Measurements from ENCODE around the gene RIC8A. TPM values are rescaled to one million over a fixed set of nuclear protein-coding genes. Genes with fewer than 3 reads are reported as not detected.
A peak's percentile ranks its signal among the peaks of the same experiment; 100 is the strongest.
"Not testable (repeated sequence)": the region's sequence is repeated elsewhere in the genome, so short reads cannot be mapped to it uniquely, and the experiment has no call there.

Gene RIC8A
- total RNA-seq = 74.7 TPM

DNA sequence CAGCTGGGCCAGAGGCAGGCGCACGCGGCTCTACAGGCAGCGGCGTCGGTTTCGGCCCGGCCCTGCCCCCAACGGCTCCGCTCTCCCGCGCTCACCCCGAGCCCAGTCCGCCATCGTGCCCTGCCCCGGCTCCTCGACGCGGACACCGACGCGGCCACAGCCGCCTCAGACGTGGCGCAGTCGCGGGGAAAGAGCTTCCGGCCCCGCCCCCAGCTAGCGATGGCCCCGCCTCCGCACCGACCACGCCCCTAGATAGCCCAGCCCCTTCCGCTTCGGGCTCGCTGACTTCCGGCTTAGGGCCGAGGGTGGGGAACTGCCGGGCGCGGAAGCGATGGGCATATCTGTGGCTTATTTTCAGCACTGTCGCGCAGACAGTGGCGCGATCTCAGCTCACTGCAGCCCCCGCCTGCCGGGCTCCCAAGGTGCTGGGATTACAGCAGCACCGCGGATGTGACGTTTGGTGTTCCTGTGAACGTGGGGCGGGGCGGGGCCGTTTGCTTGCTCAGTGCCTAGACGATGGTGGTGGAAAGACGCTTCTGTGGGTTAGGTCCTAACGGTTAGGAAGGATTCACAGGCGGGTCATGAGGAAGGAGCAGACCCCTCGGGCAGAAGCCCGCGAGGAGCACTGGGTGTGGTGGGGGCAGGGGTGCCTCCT lies at the start of gene RIC8A, which contains the start of gene BET1L:
RIC8A (plus strand) TSS at position 501 of the 655 bp plus-strand sequence. CDS start 1,147 bp downstream, outside the sequence.
BET1L (minus strand) TSS at position 192 of the 655 bp plus-strand sequence; CDS start at position 114, 78 bp downstream.
- intact Hi-C loops (cut with DNase I) = no loop called here
- ATAC-seq = peak; percentile 95
- DNase-seq (ENCODE audit: low spot score) = peak; percentile 97

DNA sequence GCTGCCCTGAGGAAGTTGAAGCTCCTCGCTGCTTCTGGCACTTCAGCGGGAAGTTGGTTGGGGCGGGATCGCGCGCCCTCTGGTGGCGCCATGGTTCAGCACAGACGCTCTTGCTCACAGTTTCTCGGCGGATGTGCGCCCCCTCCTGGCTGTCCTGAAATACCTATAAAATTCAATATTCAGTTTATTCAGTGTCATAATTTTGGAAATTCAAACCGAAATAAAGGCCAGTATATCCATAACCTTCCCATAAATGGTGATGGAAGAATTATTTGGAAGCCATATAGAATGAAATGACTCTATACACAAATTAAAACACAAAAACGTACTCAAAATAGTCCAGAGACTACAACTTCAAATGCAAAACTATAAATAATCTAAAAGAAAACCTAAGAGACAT lies 27.3 kb upstream of the RIC8A start:
- intact Hi-C loops (cut with DNase I); ATAC-seq; DNase-seq (ENCODE audit: low spot score): not testable (repeated sequence)

DNA sequence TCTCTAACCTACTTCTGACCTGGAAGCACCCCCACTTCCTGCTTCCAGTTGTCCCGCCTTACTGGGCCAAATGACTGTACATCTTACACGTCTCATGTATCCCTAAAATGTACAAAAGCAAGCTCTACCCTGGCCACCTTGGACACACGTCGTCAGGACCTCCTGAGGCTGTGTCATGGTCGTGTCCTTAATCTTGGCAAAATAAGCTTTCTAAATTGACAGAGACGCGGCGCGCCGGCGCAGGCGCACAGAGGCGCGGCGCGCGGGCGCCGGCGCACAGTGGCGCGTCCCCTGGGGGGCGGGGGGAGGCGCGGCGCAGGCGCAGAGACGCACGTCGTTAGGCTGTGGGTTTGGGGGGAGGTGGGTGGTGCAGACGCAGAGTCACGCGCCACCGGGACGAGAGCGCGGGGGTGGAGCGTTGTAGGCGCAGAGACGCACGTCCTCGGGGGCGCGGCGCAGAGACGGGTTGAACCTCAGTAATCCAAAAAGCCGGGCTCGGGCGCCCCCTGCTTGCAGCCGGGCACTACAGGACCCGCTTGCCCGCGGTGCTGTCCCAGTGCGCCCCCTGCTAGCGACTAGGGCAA lies 18.2 kb upstream of the RIC8A start:
- DNase-seq (ENCODE audit: low spot score); intact Hi-C loops (cut with DNase I): not testable (repeated sequence)
- ATAC-seq = peak; percentile 72

DNA sequence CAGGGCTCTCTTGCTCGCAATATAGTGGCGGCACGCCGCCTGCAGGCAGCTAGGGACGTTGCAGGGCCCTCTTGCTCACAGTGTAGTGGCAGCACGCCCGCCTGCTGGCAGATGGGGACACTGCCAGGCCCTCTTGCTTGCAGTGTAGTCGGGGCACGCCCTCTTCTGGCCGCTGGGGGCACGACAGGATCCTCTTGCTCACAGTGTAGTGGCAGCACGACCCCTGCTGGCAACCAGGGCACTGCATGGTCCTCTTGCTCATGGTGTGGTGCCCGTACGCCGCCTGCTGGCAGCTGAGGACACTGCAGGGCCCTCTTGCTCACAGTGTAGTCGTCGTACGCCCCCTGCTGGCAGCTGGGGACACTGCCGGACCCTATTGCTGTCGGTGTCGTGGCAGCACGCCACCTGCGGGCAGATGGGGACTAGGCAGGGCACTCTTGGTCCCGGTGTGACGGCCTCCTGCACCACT lies 17.6 kb upstream of the RIC8A start:
- peak; percentile 49 for ATAC-seq
- not testable (repeated sequence) for DNase-seq (ENCODE audit: low spot score)

DNA sequence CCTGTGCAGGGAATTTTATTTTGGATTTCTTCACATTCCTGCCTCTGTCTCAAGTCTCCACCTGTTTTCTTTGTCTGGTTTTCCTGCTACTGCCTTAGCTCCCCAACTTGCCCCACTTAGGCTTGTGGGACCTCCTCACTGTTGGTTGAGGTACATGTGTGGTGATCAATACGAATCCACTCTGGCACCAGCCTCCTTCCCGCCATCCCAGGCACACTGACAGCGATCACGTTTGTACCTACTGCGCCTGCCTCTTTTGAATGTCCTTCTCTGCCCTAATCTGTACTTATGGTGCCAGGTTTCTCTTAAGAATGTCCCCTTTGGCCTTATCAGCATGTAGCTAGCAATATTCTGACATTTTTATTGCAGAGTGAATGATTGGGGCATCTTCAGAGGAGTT lies 17.0 kb upstream of the RIC8A start:
- ATAC-seq; intact Hi-C loops (cut with DNase I); DNase-seq (ENCODE audit: low spot score): not testable (repeated sequence)

More for the DNA sequence above, 17.6 kb upstream of the RIC8A start:
- intact Hi-C loops (cut with DNase I) = not testable (repeated sequence)

DNA sequence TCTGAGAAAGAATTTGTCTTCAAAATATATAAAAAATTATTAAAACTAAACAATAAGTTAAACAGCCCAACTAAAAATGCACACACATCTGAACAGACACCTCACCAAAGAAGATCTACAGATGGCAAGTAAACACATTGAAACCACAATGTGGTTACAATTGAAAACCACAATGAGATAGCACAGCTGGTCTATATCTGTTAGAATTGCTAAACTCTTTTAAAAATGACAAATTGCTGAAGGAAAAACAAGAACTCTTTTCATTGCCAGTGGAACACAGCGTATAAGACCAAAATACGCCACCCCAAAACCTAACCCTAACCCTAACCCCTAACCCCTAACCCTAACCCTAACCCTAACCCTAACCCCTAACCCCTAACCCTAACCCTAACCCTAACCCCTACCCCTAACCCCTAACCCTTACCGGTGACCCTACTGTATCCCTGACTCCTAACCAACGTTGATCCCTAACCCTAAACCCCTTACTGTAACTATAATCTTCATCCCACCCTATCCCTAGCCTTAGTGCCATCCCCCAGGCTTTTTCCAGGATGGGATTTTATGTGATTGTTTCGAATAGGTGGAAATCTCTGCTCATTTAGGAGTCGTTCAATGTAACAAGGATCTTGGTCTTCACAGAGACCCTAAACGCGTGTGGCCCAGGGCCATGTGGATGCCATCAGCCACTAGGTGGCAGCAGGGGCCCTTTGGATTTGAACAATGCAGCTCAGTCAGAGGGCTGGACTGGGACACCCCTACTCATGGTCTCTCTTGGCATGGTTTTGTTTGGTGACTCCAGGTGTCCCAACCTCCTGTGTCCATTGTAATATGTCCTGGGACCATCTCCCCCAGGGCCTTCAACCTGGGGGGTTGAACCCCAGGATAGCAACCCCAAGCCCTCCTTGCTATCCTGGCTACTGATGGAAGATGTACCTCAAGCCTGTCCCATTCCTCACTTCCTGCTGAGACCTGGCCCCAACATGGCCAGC lies 15.7 kb upstream of the RIC8A start:
- peak; percentile 68 for ATAC-seq
- intact Hi-C loops (cut with DNase I) = not testable (repeated sequence)
- DNase-seq (ENCODE audit: low spot score) = peak; percentile 67

DNA sequence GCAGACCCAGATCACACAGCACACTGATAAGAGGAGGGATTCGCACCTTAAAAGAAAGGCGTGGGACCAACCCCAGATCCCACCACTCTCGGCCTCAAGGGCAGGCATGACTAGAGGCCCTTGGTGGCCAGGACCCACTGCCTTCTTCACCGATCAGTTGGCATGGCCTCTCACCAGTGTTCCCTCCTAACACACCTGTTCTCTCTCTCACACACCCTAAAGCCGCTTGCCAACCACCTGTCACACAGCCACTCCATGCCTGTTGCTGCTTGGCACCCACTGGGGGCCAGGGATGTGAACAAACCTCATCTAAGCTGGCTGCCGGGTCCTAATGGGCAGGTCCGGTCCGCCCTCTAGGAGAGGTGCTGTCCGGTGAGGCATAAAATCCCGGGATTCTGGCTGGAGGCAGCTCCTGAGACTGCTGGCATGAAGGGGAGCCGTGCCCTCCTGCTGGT lies 14.8 kb upstream of the RIC8A start, which contains the start of gene SCGB1C1:
SCGB1C1 (plus strand) TSS at position 405 of the 455 bp plus-strand sequence; CDS start at position 427, 22 bp downstream.
- intact Hi-C loops (cut with DNase I); ATAC-seq: not testable (repeated sequence)

DNA sequence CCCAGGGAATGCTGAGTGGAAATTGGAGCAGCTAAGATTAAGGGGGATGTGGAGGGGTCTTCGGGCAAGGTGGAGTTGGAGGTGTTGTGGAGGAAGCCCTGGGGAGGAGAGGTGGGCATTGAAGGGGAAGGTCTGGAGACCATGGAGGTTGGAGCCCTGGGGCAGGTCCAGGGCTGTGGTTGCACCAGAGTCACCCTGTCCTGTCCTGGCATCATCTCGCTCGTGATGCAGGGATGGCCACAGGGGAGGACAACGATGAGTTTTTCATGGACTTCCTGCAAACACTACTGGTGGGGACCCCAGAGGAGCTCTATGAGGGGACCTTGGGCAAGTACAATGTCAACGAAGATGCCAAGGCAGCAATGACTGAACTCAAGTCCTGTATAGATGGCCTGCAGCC lies 14.0 kb upstream of the RIC8A start:
- DNase-seq (ENCODE audit: low spot score); intact Hi-C loops (cut with DNase I): not testable (repeated sequence)

More for the DNA sequence above, 14.8 kb upstream of the RIC8A start, which contains the start of gene SCGB1C1:
- DNase-seq (ENCODE audit: low spot score) = not testable (repeated sequence)

DNA sequence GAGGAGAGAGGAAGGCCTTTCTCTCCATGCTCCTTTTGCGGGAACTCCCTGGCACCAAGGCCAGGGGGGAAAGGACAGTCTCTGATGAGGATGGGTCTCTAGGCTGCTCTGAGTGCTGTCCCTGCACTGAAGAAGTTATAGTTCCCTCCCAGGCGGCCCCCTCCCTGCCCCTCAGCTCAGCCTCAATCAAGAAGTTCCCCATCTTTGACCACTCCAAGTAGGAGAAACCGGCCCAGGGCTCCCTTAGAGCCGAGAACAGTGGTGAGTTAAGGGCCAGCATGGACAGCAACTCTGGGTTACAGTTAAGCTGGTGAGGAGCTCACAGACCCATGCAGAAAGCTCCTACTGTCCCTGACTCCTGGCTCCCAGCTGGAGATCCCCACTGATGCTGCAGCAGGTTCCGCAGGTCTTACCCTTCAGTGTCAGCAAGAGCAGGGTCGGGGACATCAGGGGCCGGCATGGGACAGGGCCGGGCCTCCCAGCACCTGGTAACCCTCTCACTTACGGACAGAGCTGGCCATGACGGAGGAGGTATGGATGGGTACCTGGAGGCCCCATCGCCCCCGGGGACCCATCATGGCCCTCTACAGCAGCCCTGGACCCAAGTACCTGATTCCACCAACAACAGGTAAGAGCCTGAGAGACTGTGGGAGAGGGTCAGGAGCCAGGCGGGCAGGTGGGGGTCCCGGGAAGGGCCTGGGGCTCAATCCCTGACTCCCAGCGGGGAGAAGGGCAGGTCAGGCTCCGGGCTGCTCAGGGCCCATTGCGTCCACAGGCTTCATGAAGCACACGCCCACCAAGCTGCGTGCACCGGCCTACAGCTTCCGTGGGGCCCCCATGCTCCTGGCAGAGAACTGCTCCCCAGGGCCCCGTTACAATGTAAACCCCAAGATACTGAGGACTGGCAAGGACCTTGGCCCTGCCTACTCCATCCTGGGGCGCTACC lies 10.4 kb upstream of the RIC8A start:
- DNase-seq (ENCODE audit: low spot score) (peak; percentile 57), ATAC-seq (no peak)
- intact Hi-C loops (cut with DNase I) = no loop called here

More for the DNA sequence above, 14.0 kb upstream of the RIC8A start:
- ATAC-seq = not testable (repeated sequence)

DNA sequence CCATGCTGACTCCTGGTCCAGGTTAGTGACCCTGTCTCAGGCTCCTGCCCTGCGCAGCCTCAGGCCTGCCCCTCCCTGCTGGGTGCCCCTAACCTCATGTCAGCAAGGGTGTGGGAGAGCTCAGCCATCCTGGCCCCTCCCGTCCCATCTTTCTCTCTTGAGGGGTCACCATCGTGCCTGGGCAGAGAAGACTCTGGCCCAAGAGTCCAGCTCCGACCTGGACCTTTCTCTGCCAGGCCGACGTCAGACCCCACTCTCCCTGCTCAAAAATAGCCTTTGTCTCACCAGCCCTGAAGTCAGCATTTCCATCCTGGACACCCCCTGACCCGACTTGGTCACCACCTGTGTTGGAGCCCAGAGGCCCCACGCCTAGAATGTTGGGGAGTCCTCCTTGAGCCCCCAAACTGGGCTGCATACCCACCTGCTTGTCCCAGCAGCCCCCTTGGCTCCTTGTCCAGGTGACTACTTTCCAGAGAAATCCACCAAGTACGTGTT lies 9.7 kb upstream of the RIC8A start:
- intact Hi-C loops (cut with DNase I) = no loop called here
- peak; percentile 55 for DNase-seq (ENCODE audit: low spot score)

DNA sequence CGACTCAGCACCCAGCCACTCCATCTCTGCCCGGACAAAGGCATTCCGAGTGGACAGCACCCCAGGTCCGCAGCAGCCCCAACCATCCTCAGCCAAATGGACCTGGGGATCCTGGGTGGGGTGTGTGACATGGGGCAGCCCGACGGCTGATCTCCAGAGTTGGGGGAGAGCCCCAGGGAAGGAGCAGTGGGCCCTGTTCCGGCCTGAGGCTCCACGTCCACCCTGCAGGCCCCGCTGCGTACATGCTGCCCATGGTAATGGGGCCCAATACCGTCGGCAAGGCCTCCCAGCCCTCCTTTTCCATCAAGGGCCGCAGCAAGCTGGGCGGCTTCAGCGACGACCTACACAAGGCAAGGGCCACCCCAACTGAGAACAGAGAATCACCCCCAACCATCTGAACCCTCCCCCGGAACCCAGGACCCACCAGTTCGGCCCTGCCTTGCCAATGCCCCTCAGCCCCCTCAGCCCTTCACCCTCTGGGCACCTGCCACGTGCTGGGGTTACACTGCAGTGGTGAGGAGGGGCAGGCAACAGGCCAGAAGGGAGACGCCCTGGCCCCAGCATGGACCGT lies 9.2 kb upstream of the RIC8A start:
- intact Hi-C loops (cut with DNase I) = no loop called here
- no peak for ATAC-seq
- DNase-seq (ENCODE audit: low spot score) = peak; percentile 54

More for the DNA sequence above, 9.7 kb upstream of the RIC8A start:
- ATAC-seq = peak; percentile 18

DNA sequence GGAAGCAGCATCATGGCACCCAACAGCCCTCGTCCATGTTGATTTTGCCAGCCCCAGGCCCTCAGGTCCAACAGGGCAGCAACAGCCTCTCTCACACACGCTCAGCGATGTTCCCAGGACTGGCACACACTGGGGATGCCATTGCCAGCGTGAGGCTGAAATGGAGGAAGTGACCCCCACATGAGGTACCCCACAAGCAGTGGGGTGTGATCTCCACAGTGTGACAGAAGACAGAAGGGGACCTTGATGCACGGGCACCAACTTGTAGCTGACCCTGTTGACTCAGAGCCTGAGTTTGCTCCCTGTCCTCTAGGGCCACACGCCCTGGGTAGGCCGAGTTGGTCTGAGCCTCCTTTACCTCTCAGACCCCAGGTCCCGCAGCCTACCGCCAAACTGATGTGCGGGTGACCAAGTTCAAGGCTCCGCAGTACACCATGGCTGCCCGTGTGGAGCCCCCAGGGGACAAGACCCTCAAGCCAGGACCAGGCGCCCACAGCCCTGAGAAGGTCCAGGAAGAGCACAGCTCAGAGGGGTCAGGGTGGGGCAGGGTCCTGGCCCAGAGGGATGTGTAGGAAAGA lies 8.4 kb upstream of the RIC8A start:
- intact Hi-C loops (cut with DNase I) = no loop called here
- ATAC-seq = peak; percentile 16

DNA sequence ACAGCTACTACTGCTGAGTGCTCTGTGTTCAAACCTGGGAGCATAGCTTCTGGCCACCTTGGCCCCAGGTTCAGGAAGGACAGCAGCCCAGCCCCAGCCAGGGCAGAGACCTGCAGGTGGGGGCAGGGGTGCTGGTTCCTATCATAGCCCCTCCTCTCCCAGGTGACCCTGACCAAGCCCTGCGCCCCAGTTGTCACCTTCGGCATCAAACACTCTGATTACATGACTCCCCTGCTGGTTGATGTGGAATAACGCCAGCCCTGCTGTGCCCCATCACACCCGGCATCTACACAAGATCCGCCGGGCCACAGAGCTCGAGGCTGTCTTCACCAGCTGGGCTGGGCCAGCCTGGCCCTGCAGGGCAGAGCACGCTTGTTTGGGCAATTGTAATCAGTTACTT lies 7.7 kb upstream of the RIC8A start:
- DNase-seq (ENCODE audit: low spot score) = peak; percentile 59
- no peak for ATAC-seq
- intact Hi-C loops (cut with DNase I) = no loop called here

More for the DNA sequence above, 8.4 kb upstream of the RIC8A start:
- DNase-seq (ENCODE audit: low spot score) = peak; percentile 57

DNA sequence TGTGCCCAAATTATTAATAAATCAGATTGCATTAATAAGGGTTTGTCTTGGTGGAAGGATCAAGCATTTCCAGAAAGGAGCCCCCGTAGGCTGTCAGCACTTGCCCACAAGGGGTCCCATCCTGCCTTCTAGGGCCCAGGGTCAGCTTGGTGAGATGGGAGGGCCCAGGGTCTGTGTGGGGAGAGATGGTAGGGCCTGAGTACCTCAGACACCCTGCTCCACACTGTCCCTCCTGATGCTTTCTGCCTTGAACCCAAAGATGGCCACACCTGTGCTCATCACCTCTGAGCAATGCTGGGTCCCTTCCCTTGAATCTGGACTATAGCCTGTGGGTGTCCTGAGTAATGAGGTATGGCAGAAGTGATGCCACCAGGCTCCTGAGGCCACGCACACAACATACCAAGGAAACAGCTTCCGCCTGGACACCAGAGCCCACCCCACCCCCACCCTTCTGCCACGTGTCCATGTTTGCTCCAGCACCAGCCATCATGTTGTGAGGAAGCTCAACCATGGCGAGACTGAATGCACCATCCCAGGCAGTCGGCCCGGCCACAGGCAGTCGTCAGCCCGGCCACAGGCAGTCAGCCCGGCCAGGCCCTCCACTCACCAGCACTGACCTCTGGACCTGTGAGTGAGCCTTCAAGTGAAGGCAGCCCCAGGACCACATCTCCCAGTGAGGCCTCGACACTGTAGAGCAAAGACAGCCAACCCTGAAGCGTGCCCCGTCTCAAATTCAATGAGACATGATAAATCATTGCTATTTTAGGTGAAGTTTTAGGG lies 7.1 kb upstream of the RIC8A start:
- DNase-seq (ENCODE audit: low spot score) = no peak
- intact Hi-C loops (cut with DNase I) = no loop called here

DNA sequence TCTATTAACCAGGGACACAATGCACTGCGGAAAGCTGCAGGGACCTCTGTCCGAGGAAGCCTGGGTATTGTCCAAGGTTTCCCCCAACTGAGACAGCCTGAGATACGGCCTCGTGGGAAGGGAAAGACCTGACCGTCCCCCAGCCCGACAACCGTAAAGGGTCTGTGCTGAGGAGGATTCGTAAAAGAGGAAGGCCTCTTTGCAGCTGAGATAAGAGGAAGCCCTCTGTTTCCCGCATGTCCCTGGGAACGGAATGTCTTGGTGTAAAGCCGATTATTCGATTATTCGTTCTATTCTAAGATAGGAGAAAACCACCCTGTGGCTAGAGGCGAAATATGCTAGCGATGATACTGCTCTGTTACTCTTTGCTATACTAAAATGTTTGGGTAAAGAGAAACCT lies 5.5 kb upstream of the RIC8A start:
- intact Hi-C loops (cut with DNase I) = no loop called here
- no peak for DNase-seq (ENCODE audit: low spot score)
- no peak for ATAC-seq

More for the DNA sequence above, 7.1 kb upstream of the RIC8A start:
- no peak for ATAC-seq

DNA sequence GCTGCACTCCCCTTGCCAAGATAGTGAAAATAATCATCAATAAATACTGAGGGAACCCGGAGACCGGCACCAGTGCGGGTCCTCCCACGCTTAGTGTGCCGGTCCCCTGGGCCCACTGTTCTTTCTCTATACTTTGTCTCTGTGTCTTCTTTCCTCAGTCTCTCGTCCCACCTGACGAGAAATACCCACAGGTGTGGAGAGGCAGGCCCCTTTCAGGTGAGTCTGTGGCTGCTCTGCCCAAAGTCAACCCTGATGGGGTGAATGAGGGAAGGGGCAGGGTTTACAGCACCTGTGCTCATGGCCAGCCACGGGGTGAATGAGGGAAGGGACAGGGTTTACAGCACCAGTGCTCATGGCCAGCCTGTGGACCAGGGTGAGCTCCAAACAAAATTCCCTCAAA lies 5.0 kb upstream of the RIC8A start:
- intact Hi-C loops (cut with DNase I) = no loop called here
- DNase-seq (ENCODE audit: low spot score) = no peak
- no peak for ATAC-seq
